HEK293 (cell line): ENCODE data around the gene AXIN1.

Experiments used
- CTCF ChIA-PET: fragments of 350-600 bp; formaldehyde crosslinking; extraction: SDS; loops from one replicate; lab custom pipeline; 2021; ENCODE audit warnings: antibody characterized with exemption; lab: Yijun Ruan, JAX
- POLR2A ChIA-PET: fragments of 300-600 bp; formaldehyde crosslinking; extraction: SDS; loops from one replicate; lab custom pipeline; 2020; ENCODE audit warnings: antibody characterized with exemption, inconsistent platforms; lab: Yijun Ruan, JAX
- H3K27ac ChIP-seq: fragments of 200-500 bp; sonication (Bioruptor generic); 2 replicates; pipeline ENCODE4 v1.5.1; 2014; ENCODE audit warnings: low read depth, low read length, control low read depth, inconsistent platforms; ENCODE audit errors: extremely low read depth
- H3K36me3 ChIP-seq, 2 experiments: fragments of 200-500 bp in 1 of 2; sonication (Bioruptor generic) in 1 of 2; 1 replicate in 1 of 2; 2 replicates in 1 of 2; pipeline ENCODE4 v1.5.1; 2014 to 2017; ENCODE audit warnings: inconsistent platforms in 2 of 2, low read length in 2 of 2; ENCODE audit not compliant: control insufficient read depth in 2 of 2, insufficient read depth in 1 of 2
- H3K4me1 ChIP-seq: fragments of 200-500 bp; sonication (Bioruptor generic); 2 replicates; pipeline ENCODE4 v1.5.1; 2014; ENCODE audit warnings: mild to moderate bottlenecking, low read length, inconsistent platforms; ENCODE audit not compliant: control insufficient read depth, insufficient read depth
- H3K4me3 ChIP-seq: 2 replicates; pipeline ENCODE4 v1.5.1; 2011; ENCODE audit warnings: low read depth, mild to moderate bottlenecking, control low read depth, low read length, moderate library complexity
- H3K9me3 ChIP-seq: fragments of 200-500 bp; sonication (Bioruptor generic); 2 replicates; pipeline ENCODE4 v1.5.1; 2014; ENCODE audit warnings: low read depth, low read length, inconsistent platforms; ENCODE audit not compliant: control insufficient read depth, insufficient read depth
- GLIS2 ChIP-seq: fragments of 450-650 bp; formaldehyde crosslinking; IDR thresholded peaks from 2 replicates; pipeline ENCODE4 v1.5.1; 2016; ENCODE audit warnings: missing biosample characterization, missing genetic modification characterization
- KLF17 ChIP-seq: fragments of 450-650 bp; formaldehyde crosslinking; IDR thresholded peaks from 2 replicates; pipeline ENCODE4 v1.5.1; 2016; ENCODE audit warnings: missing biosample characterization, missing genetic modification characterization
- KLF9 ChIP-seq: fragments of 450-650 bp; formaldehyde crosslinking; IDR thresholded peaks from 2 replicates; pipeline ENCODE4 v1.5.1; 2016; ENCODE audit warnings: missing biosample characterization, missing genetic modification characterization, low read depth
- ZBTB17 ChIP-seq: fragments of 450-650 bp; formaldehyde crosslinking; IDR thresholded peaks from 2 replicates; pipeline ENCODE4 v1.5.1; 2016; ENCODE audit warnings: missing biosample characterization, missing genetic modification characterization
- ZIC2 ChIP-seq: fragments of 450-650 bp; formaldehyde crosslinking; IDR thresholded peaks from 2 replicates; pipeline ENCODE4 v1.5.1; 2016; ENCODE audit warnings: missing biosample characterization, missing genetic modification characterization
- ZNF214 ChIP-seq: fragments of 450-650 bp; formaldehyde crosslinking; IDR thresholded peaks from 2 replicates; pipeline ENCODE4 v1.5.1; 2017; ENCODE audit warnings: missing biosample characterization, mild to moderate bottlenecking, missing genetic modification characterization, borderline replicate concordance
- ZNF23 ChIP-seq: fragments of 450-650 bp; formaldehyde crosslinking; IDR thresholded peaks from 2 replicates; pipeline ENCODE4 v1.5.1; 2016; ENCODE audit warnings: missing biosample characterization, missing genetic modification characterization, borderline replicate concordance
- ZNF324 ChIP-seq: fragments of 450-650 bp; formaldehyde crosslinking; IDR thresholded peaks from 2 replicates; pipeline ENCODE4 v1.5.1; 2016; ENCODE audit warnings: missing biosample characterization, missing genetic modification characterization
- ZNF449 ChIP-seq: fragments of 450-650 bp; formaldehyde crosslinking; IDR thresholded peaks from 2 replicates; pipeline ENCODE4 v1.5.1; 2017; ENCODE audit warnings: missing biosample characterization, mild to moderate bottlenecking, missing genetic modification characterization, moderate library complexity
- ZNF561 ChIP-seq: fragments of 450-650 bp; IDR thresholded peaks from 2 replicates; pipeline ENCODE4 v1.5.1; 2018; ENCODE audit warnings: missing biosample characterization, missing genetic modification characterization, borderline replicate concordance
- ZNF600 ChIP-seq: fragments of 450-650 bp; formaldehyde crosslinking; IDR thresholded peaks from 2 replicates; pipeline ENCODE4 v1.5.1; 2016; ENCODE audit warnings: missing biosample characterization, missing genetic modification characterization
- ZNF654 ChIP-seq: fragments of 450-650 bp; formaldehyde crosslinking; IDR thresholded peaks from 2 replicates; pipeline ENCODE4 v1.5.1; 2016; ENCODE audit warnings: low read depth, missing biosample characterization, missing genetic modification characterization
- ZSCAN4 ChIP-seq: fragments of 450-650 bp; formaldehyde crosslinking; IDR thresholded peaks from 2 replicates; pipeline ENCODE4 v1.5.1; 2017; ENCODE audit warnings: missing biosample characterization, missing genetic modification characterization
- ZXDB ChIP-seq: fragments of 450-650 bp; formaldehyde crosslinking; IDR thresholded peaks from 2 replicates; pipeline ENCODE4 v1.5.1; 2016; ENCODE audit warnings: missing biosample characterization, missing genetic modification characterization
- TF ChIP-seq, protein P1 (sequence below): fragments of 450-650 bp; IDR thresholded peaks from 2 replicates; pipeline ENCODE4 v1.5.1; 2018; ENCODE audit warnings: missing biosample characterization, missing genetic modification characterization

AXIN1 gene

GRCh38 chr16:287981-288920 is 64.3 kb downstream of the AXIN1 start:
- ChIA-PET POLR2A (interaction anchor here (0.7 kb wide), 1 partner anchor 64 kb away, joined by 3 read pairs; no protein-coding TSS in a partner anchor), CTCF (no interaction called here)
- Histone ChIP-seq H3K36me3 (peaks cover 0 to 72% of the 10 kb centered on the region in 2 experiments; a peak in 2 of 3 replicates), H3K27ac (no peak overlapping the region), H3K4me3 (no peak overlapping the region), H3K9me3 (no peaks in the 10 kb centered on the region), H3K4me1 (no peaks in the 10 kb centered on the region)
- TF ChIP-seq GLIS2 (peak; percentile 66), KLF9 (tag by site-specific recombination) (no peak), ZXDB (tag by site-specific recombination) (no peak), ZIC2 (peak; percentile 45), KLF17 (no peak), ZSCAN4 (tag by site-specific recombination) (no peak), ZBTB17 (tag by site-specific recombination) (peak; percentile 48), ZNF324 (no peak)
- TF ChIP-seq, protein P1, sequence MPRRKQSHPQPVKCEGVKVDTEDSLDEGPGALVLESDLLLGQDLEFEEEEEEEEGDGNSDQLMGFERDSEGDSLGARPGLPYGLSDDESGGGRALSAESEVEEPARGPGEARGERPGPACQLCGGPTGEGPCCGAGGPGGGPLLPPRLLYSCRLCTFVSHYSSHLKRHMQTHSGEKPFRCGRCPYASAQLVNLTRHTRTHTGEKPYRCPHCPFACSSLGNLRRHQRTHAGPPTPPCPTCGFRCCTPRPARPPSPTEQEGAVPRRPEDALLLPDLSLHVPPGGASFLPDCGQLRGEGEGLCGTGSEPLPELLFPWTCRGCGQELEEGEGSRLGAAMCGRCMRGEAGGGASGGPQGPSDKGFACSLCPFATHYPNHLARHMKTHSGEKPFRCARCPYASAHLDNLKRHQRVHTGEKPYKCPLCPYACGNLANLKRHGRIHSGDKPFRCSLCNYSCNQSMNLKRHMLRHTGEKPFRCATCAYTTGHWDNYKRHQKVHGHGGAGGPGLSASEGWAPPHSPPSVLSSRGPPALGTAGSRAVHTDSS (tag by site-specific recombination), result no peak

DNA sequence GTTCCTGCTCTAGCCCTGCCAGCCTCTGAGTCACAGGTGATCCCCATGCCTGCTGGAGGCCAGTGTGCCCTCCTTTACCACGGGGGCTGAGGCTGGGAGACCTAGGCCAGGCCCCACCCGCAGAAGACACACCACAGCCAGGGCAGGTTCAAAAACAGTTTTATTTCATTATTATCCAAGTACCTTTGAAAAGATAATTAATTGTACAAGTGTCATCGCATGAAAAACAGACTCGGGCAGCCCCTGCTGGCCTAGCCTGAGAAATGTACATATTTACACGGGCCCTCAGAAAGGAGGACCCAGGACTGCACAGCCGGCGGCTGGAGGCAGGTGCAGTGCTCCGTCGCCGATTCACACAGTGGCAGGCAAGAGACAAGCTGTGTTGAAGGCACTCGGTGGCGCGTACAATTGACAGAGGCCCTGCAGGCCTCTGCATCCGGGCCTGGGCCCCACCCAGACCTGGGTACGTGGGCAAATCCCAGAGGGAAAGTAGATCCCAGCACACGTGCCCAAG is 65.2 kb downstream of the AXIN1 start:
- no peak overlapping the region for H3K4me3 ChIP-seq
- no peaks in the 10 kb centered on the region for H3K4me1 ChIP-seq
- no peak for TF ChIP-seq ZNF23 (tag by site-specific recombination)
- TF ChIP-seq ZNF600 (tag by site-specific recombination), result 0 out of 2 replicates have a peak, but pooled peaks have one; percentile 1
- no peak for TF ChIP-seq ZNF214 (tag by site-specific recombination)
- TF ChIP-seq ZNF654 (tag by site-specific recombination), result peak; percentile 15; the same call in 1 of the 2 replicates
- no peak for TF ChIP-seq ZNF561 (tag by site-specific recombination)
- TF ChIP-seq ZNF449 (tag by site-specific recombination), result no peak
- ChIA-PET POLR2A (interaction anchor here (0.7 kb wide), 1 partner anchor 63 kb away, joined by 3 read pairs; no protein-coding TSS in a partner anchor), CTCF (interaction anchor here (0.6 kb wide), 1 partner anchor 32 kb away, joined by 3 read pairs; no protein-coding TSS in a partner anchor)
- no peaks in the 10 kb centered on the region for H3K9me3 ChIP-seq
- no peak overlapping the region for H3K27ac ChIP-seq
- peaks cover 0 to 63% of the 10 kb centered on the region in 2 experiments; a peak in 2 of 3 replicates for H3K36me3 ChIP-seq
